ENCODE data around the gene SLC30A7.

DNA sequence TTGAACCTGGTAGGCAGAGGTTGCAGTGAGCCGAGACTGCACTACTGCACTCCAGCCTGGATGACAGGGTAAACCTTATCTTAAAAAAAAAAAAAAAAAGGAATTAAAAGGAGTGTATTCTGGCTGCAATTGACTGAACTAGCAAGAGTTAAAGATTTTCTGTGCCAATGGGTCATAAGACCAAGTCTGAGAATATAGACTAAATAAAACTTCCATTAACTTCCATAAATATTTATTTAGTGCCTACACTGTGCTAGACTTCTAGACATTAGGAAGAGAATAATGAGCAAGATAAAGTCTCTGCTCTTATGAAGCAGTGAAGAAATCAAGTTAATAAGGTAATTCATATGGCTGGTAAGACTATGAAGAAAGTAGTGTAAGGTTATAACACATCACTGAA lies 102.5 kb downstream of the SLC30A7 start:
- TF ChIP-seq NFE2L2 (IDR thresholded peaks at IDR 0.05; ENCODE audit: low read length): no peak
- TF ChIP-seq ZNF251 (CRISPR knock-in tag; IDR thresholded peaks at IDR 0.05): no peak
- TF ChIP-seq GTF2F1 (IDR thresholded peaks at IDR 0.05; ENCODE audit: low read length): no peak
- TF ChIP-seq, protein P1, sequence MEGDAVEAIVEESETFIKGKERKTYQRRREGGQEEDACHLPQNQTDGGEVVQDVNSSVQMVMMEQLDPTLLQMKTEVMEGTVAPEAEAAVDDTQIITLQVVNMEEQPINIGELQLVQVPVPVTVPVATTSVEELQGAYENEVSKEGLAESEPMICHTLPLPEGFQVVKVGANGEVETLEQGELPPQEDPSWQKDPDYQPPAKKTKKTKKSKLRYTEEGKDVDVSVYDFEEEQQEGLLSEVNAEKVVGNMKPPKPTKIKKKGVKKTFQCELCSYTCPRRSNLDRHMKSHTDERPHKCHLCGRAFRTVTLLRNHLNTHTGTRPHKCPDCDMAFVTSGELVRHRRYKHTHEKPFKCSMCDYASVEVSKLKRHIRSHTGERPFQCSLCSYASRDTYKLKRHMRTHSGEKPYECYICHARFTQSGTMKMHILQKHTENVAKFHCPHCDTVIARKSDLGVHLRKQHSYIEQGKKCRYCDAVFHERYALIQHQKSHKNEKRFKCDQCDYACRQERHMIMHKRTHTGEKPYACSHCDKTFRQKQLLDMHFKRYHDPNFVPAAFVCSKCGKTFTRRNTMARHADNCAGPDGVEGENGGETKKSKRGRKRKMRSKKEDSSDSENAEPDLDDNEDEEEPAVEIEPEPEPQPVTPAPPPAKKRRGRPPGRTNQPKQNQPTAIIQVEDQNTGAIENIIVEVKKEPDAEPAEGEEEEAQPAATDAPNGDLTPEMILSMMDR (CRISPR knock-in tag; IDR thresholded peaks at IDR 0.05): no peak
